Mesendoderm (in vitro differentiated cells): ENCODE measurements around the gene BRWD1.

ENCODE experiments used
- DNase-seq: peaks from one replicate; pipeline ENCODE4 v3.0.0; 2013
- H2AK5ac ChIP-seq: 2 replicates; pipeline ENCODE4 v1.6.1; 2013; ENCODE audit warnings: low read length, inconsistent platforms
- H2BK120ac ChIP-seq: 2 replicates; pipeline ENCODE4 v1.6.1; 2013; ENCODE audit warnings: low read depth, mild to moderate bottlenecking, low read length, moderate library complexity, mixed read lengths
- H2BK15ac ChIP-seq: replicated peaks from 2 replicates; pipeline ENCODE4 v1.6.1; 2013; ENCODE audit warnings: low read depth, mild to moderate bottlenecking, moderate library complexity
- H2BK5ac ChIP-seq: 2 replicates; pipeline ENCODE4 v1.6.1; 2013; ENCODE audit warnings: low read length, inconsistent platforms
- H3K18ac ChIP-seq: 2 replicates; pipeline ENCODE4 v1.6.1; 2013; ENCODE audit warnings: mild to moderate bottlenecking, low read length, mixed read lengths
- H3K23ac ChIP-seq: one replicate; pipeline ENCODE4 v1.6.1; 2013; ENCODE audit warnings: low read length
- H3K27ac ChIP-seq: 2 replicates; pipeline ENCODE4 v1.5.1; 2013; ENCODE audit warnings: low read depth, mild to moderate bottlenecking, inconsistent platforms, low read length, moderate library complexity
- H3K27me3 ChIP-seq: 2 replicates; pipeline ENCODE4 v1.6.1; 2013; ENCODE audit warnings: low read length, control low read depth, mild to moderate bottlenecking, inconsistent platforms; ENCODE audit not compliant: insufficient read depth, poor library complexity
- H3K36me3 ChIP-seq: 2 replicates; pipeline ENCODE4 v1.6.1; 2013; ENCODE audit warnings: low read length, inconsistent platforms; ENCODE audit not compliant: control insufficient read depth, insufficient read depth
- H3K4ac ChIP-seq: one replicate; pipeline ENCODE4 v1.6.1; 2013; ENCODE audit warnings: low read depth, mild to moderate bottlenecking, low read length, moderate library complexity
- H3K4me1 ChIP-seq: 2 replicates; pipeline ENCODE4 v1.6.1; 2013; ENCODE audit warnings: low read depth, low read length, inconsistent platforms; ENCODE audit not compliant: control insufficient read depth
- H3K4me2 ChIP-seq: 2 replicates; pipeline ENCODE4 v1.6.1; 2013; ENCODE audit warnings: low read length
- H3K4me3 ChIP-seq: 2 replicates; pipeline ENCODE4 v1.5.1; 2013; ENCODE audit warnings: mild to moderate bottlenecking, low read length
- H3K56ac ChIP-seq: one replicate; pipeline ENCODE4 v1.6.1; 2013; ENCODE audit warnings: low read length
- H3K79me1 ChIP-seq: 2 replicates; pipeline ENCODE4 v1.6.1; 2013; ENCODE audit warnings: low read length, inconsistent platforms
- H3K79me2 ChIP-seq: 2 replicates; pipeline ENCODE4 v1.6.1; 2013; ENCODE audit warnings: mild to moderate bottlenecking, low read length; ENCODE audit not compliant: control insufficient read depth, insufficient read depth
- H3K9ac ChIP-seq: 2 replicates; pipeline ENCODE4 v1.6.1; 2013; ENCODE audit warnings: low read length, inconsistent platforms
- H4K5ac ChIP-seq: one replicate; pipeline ENCODE4 v1.6.1; 2013; ENCODE audit warnings: low read length
- H4K8ac ChIP-seq: one replicate; pipeline ENCODE4 v1.6.1; 2013; ENCODE audit warnings: low read depth, mild to moderate bottlenecking, control low read depth, low read length, moderate library complexity
- WGBS: extraction: QIAGEN DNeasy Blood & Tissue Kit; methylation state at CpG from one replicate; pipeline ENCODE4 v1.1.7; 2013; ENCODE audit warnings: low lambda C conversion rate, missing lambda C conversion rate; ENCODE audit not compliant: insufficient coverage; ENCODE audit errors: extremely low coverage; 5-methylcytosine and 5-hydroxymethylcytosine counted together

The BRWD1 gene

DNA sequence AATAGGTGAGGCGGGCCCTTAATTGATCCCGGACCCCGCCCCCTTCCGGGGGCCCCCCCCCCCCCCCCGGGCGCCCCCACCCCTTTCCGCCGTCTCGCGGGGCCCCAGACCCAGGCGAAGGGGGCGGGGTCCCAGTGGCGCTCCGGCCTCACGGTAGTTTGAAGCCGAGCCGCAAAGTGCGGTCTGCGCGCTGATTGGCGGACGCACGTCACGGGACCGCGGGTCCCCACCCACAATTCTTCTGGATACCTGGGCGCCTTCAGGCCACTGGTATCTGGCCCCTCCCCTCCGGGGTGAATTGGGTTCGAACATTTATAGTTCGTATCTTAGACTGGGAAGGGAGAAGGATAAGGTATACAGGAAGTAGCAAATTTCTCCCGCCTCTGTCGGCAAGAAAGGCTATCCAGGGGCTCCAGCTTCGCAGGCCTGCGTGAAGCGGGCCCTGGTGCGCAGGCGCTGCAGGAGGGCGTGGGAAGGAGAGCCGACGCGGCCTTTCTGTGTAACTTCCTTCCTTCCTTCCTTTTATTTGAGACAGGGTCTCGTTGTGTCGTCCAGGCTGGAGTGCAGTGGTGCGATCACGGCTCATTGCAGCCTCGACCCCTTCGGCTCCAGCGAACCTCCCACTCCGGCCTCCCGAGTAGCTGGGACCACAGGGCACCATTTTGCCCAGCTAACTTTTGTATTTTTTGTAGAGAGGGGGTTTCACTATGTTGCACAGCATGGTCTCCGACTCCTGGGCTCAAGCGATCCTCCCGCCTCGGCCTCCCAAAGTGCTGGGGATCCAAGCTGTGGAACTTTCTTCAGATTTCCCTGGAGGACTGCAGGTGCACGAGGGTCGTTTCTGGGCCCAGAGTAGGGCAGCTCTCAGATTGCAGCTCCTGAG lies 36.0 kb upstream of the BRWD1 start:
- H3K27ac ChIP-seq: peak overlapping the region; percentile 91
- H4K5ac ChIP-seq: no peak overlapping the region
- no CpG with 5 or more reads among the region's 56 CpGs for WGBS
- H2BK5ac ChIP-seq: peak overlapping the region; percentile 61
- H3K27me3 ChIP-seq: no peaks in the 10 kb centered on the region
- peaks cover 6% of the 10 kb centered on the region for H3K4me1 ChIP-seq
- H2BK120ac ChIP-seq: no peak overlapping the region
- H3K79me1 ChIP-seq: peaks cover 3% of the 10 kb centered on the region
- H3K23ac ChIP-seq: no peak overlapping the region
- peak overlapping the region; percentile 93 for H3K56ac ChIP-seq
- peak; percentile 98 for DNase-seq
- no peak overlapping the region for H2BK15ac ChIP-seq
- peak overlapping the region; percentile 87 for H4K8ac ChIP-seq
- peak overlapping the region; percentile 44 for H3K4ac ChIP-seq
- H2AK5ac ChIP-seq: no peak overlapping the region
- peaks cover 28% of the 10 kb centered on the region for H3K79me2 ChIP-seq
- H3K9ac ChIP-seq: peak overlapping the region; percentile 93
- peak overlapping the region; percentile 83 for H3K4me2 ChIP-seq
- H3K4me3 ChIP-seq: peak overlapping the region; percentile 55
- peak overlapping the region; percentile 8 for H3K18ac ChIP-seq
- peaks cover 3% of the 10 kb centered on the region for H3K36me3 ChIP-seq

- H4K8ac ChIP-seq: peak within 1 kb of the TSS; percentile 97
- H3K56ac ChIP-seq: peak within 1 kb of the TSS; percentile 98
- H3K23ac ChIP-seq: peak within 1 kb of the TSS; percentile 85
- peak within 1 kb of the TSS; percentile 99 for H3K18ac ChIP-seq
- H3K79me2 ChIP-seq: peaks cover 28% of the 10 kb centered on the region
- peaks cover 6% of the 10 kb centered on the region for H3K4me1 ChIP-seq
- H2BK5ac ChIP-seq: peak within 1 kb of the TSS; percentile 61
- H3K36me3 ChIP-seq: peaks cover 3% of the 10 kb centered on the region
- peak within 1 kb of the TSS; percentile 83 for H3K4me2 ChIP-seq
- no peak within 1 kb of the TSS for H2BK15ac ChIP-seq
- WGBS: no CpG with 5 or more reads among the region's 116 CpGs
- H3K9ac ChIP-seq: peak within 1 kb of the TSS; percentile 99
- no peak within 1 kb of the TSS for H2AK5ac ChIP-seq
- peaks cover 3% of the 10 kb centered on the region for H3K79me1 ChIP-seq
- H3K27ac ChIP-seq: peak within 1 kb of the TSS; percentile 100
- no peaks in the 10 kb centered on the region for H3K27me3 ChIP-seq
- peak; percentile 94 for DNase-seq
- no peak within 1 kb of the TSS for H4K5ac ChIP-seq
- peak within 1 kb of the TSS; percentile 96 for H3K4me3 ChIP-seq
- peak within 1 kb of the TSS; percentile 95 for H3K4ac ChIP-seq
- peak within 1 kb of the TSS; percentile 95 for H2BK120ac ChIP-seq
These were observed 35.2 kb upstream of the BRWD1 start, which contains the start of gene HMGN1 for GRCh38 chr21:39348355-39349210. HMGN1 (minus strand) TSS chr21:39349088; CDS start chr21:39348917, 171 bp downstream.

GRCh38 chr21:39348040-39348354 lies 34.6 kb upstream of the BRWD1 start:
- Histone ChIP-seq H3K27me3 (no peaks in the 10 kb centered on the region), H3K79me2 (peaks cover 28% of the 10 kb centered on the region), H3K23ac (peak overlapping the region; percentile 85), H3K4me1 (peaks cover 6% of the 10 kb centered on the region), H3K4ac (peak overlapping the region; percentile 95), H2AK5ac (no peak overlapping the region), H3K4me2 (peak overlapping the region; percentile 66), H3K36me3 (peaks cover 7% of the 10 kb centered on the region), H4K8ac (no peak overlapping the region), H3K18ac (peak overlapping the region; percentile 99), H2BK5ac (no peak overlapping the region), H3K9ac (peak overlapping the region; percentile 99), H4K5ac (no peak overlapping the region), H3K79me1 (peaks cover 6% of the 10 kb centered on the region), H3K4me3 (peak overlapping the region; percentile 96), H3K56ac (peak overlapping the region; percentile 98), H2BK120ac (peak overlapping the region; percentile 91), H3K27ac (peak overlapping the region; percentile 100), H2BK15ac (no peak overlapping the region)
- no CpG with 5 or more reads among the region's 11 CpGs for WGBS
- DNase-seq: no peak

GRCh38 chr21:39347537-39347936 lies 34.1 kb upstream of the BRWD1 start:
- H3K4me2 ChIP-seq: peak overlapping the region; percentile 66
- no peak overlapping the region for H3K27ac ChIP-seq

DNA sequence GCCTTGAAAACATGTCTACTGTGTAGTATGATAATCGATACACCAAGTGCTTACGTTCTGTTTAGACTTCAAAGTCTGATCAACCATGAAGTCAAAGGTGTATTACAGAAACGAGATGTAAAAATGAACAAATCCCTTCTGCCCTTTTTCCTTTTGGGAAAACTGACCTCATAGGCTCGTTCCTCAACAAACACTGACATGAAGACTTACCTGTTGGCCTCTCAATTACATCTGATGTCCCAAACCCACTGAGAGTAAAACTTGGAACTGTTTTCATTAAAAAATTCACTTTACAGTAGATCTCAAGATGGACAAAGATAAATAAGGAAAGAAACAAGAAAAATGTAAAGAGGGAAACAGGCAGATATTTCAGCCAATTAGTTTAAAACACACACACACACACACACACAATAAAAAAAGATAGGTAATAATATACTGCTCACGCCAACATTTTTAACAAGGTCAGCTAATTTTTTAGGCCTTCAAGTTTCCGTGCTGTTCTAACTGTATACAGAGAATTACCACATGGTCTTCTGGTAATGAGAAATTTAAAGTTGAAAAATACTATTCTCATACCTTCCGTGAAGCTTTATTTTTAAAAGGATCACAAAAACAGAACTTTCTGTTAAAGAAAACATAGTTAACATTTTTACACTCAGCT lies 33.4 kb upstream of the BRWD1 start:
- no peak for DNase-seq
- H3K79me1 ChIP-seq: peaks cover 6% of the 10 kb centered on the region
- H3K79me2 ChIP-seq: peaks cover 28% of the 10 kb centered on the region
- H2BK5ac ChIP-seq: no peak overlapping the region
- no peak overlapping the region for H2BK120ac ChIP-seq
- H3K36me3 ChIP-seq: peaks cover 7% of the 10 kb centered on the region
- no peak overlapping the region for H3K4ac ChIP-seq
- no peak overlapping the region for H4K8ac ChIP-seq
- H4K5ac ChIP-seq: no peak overlapping the region
- peaks cover 6% of the 10 kb centered on the region for H3K4me1 ChIP-seq
- H2BK15ac ChIP-seq: no peak overlapping the region
- no peak overlapping the region for H2AK5ac ChIP-seq
- no peak overlapping the region for H3K23ac ChIP-seq
- H3K56ac ChIP-seq: peak overlapping the region; percentile 26
- no CpG with 5 or more reads among the region's 7 CpGs for WGBS
- H3K18ac ChIP-seq: no peak overlapping the region
- H3K27ac ChIP-seq: no peak overlapping the region
- H3K4me3 ChIP-seq: peak overlapping the region; percentile 2
- H3K4me2 ChIP-seq: peak overlapping the region; percentile 12
- H3K9ac ChIP-seq: peak overlapping the region; percentile 52
- no peaks in the 10 kb centered on the region for H3K27me3 ChIP-seq

More at GRCh38 chr21:39347537-39347936, 34.1 kb upstream of the BRWD1 start:
- H4K5ac ChIP-seq: no peak overlapping the region
- peaks cover 28% of the 10 kb centered on the region for H3K79me2 ChIP-seq
- H2AK5ac ChIP-seq: no peak overlapping the region
- no peak overlapping the region for H2BK120ac ChIP-seq
- H3K9ac ChIP-seq: peak overlapping the region; percentile 99
- no peak overlapping the region for H3K18ac ChIP-seq
- H3K56ac ChIP-seq: peak overlapping the region; percentile 85
- no peak overlapping the region for H3K23ac ChIP-seq
- H3K4ac ChIP-seq: no peak overlapping the region
- peak overlapping the region; percentile 96 for H3K4me3 ChIP-seq
- peaks cover 7% of the 10 kb centered on the region for H3K36me3 ChIP-seq
- DNase-seq: no peak
- H3K79me1 ChIP-seq: peaks cover 6% of the 10 kb centered on the region
- no peak overlapping the region for H2BK5ac ChIP-seq
- no CpG with 5 or more reads among the region's 10 CpGs for WGBS
- no peak overlapping the region for H2BK15ac ChIP-seq
- H4K8ac ChIP-seq: no peak overlapping the region
- H3K27me3 ChIP-seq: no peaks in the 10 kb centered on the region
- H3K4me1 ChIP-seq: peaks cover 6% of the 10 kb centered on the region
